Mesendoderm (in vitro differentiated cells): ENCODE measurements around the gene TCN2.

Source experiments
- DNase-seq: peaks from one replicate; pipeline ENCODE4 v3.0.0; 2013
- H2AK5ac ChIP-seq: 2 replicates; pipeline ENCODE4 v1.6.1; 2013; ENCODE audit warnings: low read length, inconsistent platforms
- H2BK120ac ChIP-seq: 2 replicates; pipeline ENCODE4 v1.6.1; 2013; ENCODE audit warnings: low read depth, mild to moderate bottlenecking, low read length, moderate library complexity, mixed read lengths
- H2BK15ac ChIP-seq: replicated peaks from 2 replicates; pipeline ENCODE4 v1.6.1; 2013; ENCODE audit warnings: low read depth, mild to moderate bottlenecking, moderate library complexity
- H2BK5ac ChIP-seq: 2 replicates; pipeline ENCODE4 v1.6.1; 2013; ENCODE audit warnings: low read length, inconsistent platforms
- H3K18ac ChIP-seq: 2 replicates; pipeline ENCODE4 v1.6.1; 2013; ENCODE audit warnings: mild to moderate bottlenecking, low read length, mixed read lengths
- H3K23ac ChIP-seq: one replicate; pipeline ENCODE4 v1.6.1; 2013; ENCODE audit warnings: low read length
- H3K27ac ChIP-seq: 2 replicates; pipeline ENCODE4 v1.5.1; 2013; ENCODE audit warnings: low read depth, mild to moderate bottlenecking, inconsistent platforms, low read length, moderate library complexity
- H3K27me3 ChIP-seq: 2 replicates; pipeline ENCODE4 v1.6.1; 2013; ENCODE audit warnings: low read length, control low read depth, mild to moderate bottlenecking, inconsistent platforms; ENCODE audit not compliant: insufficient read depth, poor library complexity
- H3K36me3 ChIP-seq: 2 replicates; pipeline ENCODE4 v1.6.1; 2013; ENCODE audit warnings: low read length, inconsistent platforms; ENCODE audit not compliant: control insufficient read depth, insufficient read depth
- H3K4ac ChIP-seq: one replicate; pipeline ENCODE4 v1.6.1; 2013; ENCODE audit warnings: low read depth, mild to moderate bottlenecking, low read length, moderate library complexity
- H3K4me1 ChIP-seq: 2 replicates; pipeline ENCODE4 v1.6.1; 2013; ENCODE audit warnings: low read depth, low read length, inconsistent platforms; ENCODE audit not compliant: control insufficient read depth
- H3K4me2 ChIP-seq: 2 replicates; pipeline ENCODE4 v1.6.1; 2013; ENCODE audit warnings: low read length
- H3K4me3 ChIP-seq: 2 replicates; pipeline ENCODE4 v1.5.1; 2013; ENCODE audit warnings: mild to moderate bottlenecking, low read length
- H3K56ac ChIP-seq: one replicate; pipeline ENCODE4 v1.6.1; 2013; ENCODE audit warnings: low read length
- H3K79me1 ChIP-seq: 2 replicates; pipeline ENCODE4 v1.6.1; 2013; ENCODE audit warnings: low read length, inconsistent platforms
- H3K79me2 ChIP-seq: 2 replicates; pipeline ENCODE4 v1.6.1; 2013; ENCODE audit warnings: mild to moderate bottlenecking, low read length; ENCODE audit not compliant: control insufficient read depth, insufficient read depth
- H3K9ac ChIP-seq: 2 replicates; pipeline ENCODE4 v1.6.1; 2013; ENCODE audit warnings: low read length, inconsistent platforms
- H4K5ac ChIP-seq: one replicate; pipeline ENCODE4 v1.6.1; 2013; ENCODE audit warnings: low read length
- H4K8ac ChIP-seq: one replicate; pipeline ENCODE4 v1.6.1; 2013; ENCODE audit warnings: low read depth, mild to moderate bottlenecking, control low read depth, low read length, moderate library complexity
- WGBS: extraction: QIAGEN DNeasy Blood & Tissue Kit; methylation state at CpG from one replicate; pipeline ENCODE4 v1.1.7; 2013; ENCODE audit warnings: low lambda C conversion rate, missing lambda C conversion rate; ENCODE audit not compliant: insufficient coverage; ENCODE audit errors: extremely low coverage; 5-methylcytosine and 5-hydroxymethylcytosine counted together

The TCN2 gene

GRCh38 chr22:30607300-30607930, 441 bp downstream of the TCN2 start:
- no peaks in the 10 kb centered on the region for H3K79me2 ChIP-seq
- H3K4ac ChIP-seq = peak overlapping the region; percentile 93
- no peak overlapping the region for H4K5ac ChIP-seq
- H4K8ac ChIP-seq = no peak overlapping the region
- no peak overlapping the region for H2BK15ac ChIP-seq
- no peak overlapping the region for H3K23ac ChIP-seq
- no peaks in the 10 kb centered on the region for H3K27me3 ChIP-seq
- peak overlapping the region; percentile 25 for H3K4me2 ChIP-seq
- no peak for DNase-seq
- H3K36me3 ChIP-seq = no peaks in the 10 kb centered on the region
- peak overlapping the region; percentile 65 for H3K9ac ChIP-seq
- H3K4me3 ChIP-seq = no peak overlapping the region
- H2BK120ac ChIP-seq = peak overlapping the region; percentile 80
- no peaks in the 10 kb centered on the region for H3K79me1 ChIP-seq
- peak overlapping the region; percentile 89 for H3K56ac ChIP-seq
- H3K27ac ChIP-seq = peak overlapping the region; percentile 91
- no peak overlapping the region for H2BK5ac ChIP-seq
- peaks cover 4% of the 10 kb centered on the region for H3K4me1 ChIP-seq
- H2AK5ac ChIP-seq = no peak overlapping the region
- H3K18ac ChIP-seq = peak overlapping the region; percentile 88
- WGBS = no CpG with 5 or more reads among the region's 7 CpGs

- Histone ChIP-seq H2AK5ac (no peak overlapping the region), H3K9ac (peak overlapping the region; percentile 24), H3K4me1 (peaks cover 4% of the 10 kb centered on the region), H3K79me1 (no peaks in the 10 kb centered on the region), H3K27ac (no peak overlapping the region), H2BK15ac (peak overlapping the region; percentile 41), H2BK5ac (no peak overlapping the region), H3K4me3 (no peak overlapping the region), H3K56ac (no peak overlapping the region), H2BK120ac (peak overlapping the region; percentile 80), H4K5ac (no peak overlapping the region), H3K36me3 (no peaks in the 10 kb centered on the region), H3K18ac (peak overlapping the region; percentile 88), H3K23ac (no peak overlapping the region), H4K8ac (no peak overlapping the region), H3K4me2 (no peak overlapping the region), H3K79me2 (no peaks in the 10 kb centered on the region), H3K4ac (peak overlapping the region; percentile 93), H3K27me3 (no peaks in the 10 kb centered on the region)
- no CpG with 5 or more reads among the region's 7 CpGs for WGBS
- no peak for DNase-seq
These were observed 965 bp downstream of the TCN2 start for GRCh38 chr22:30607939-30608338.

GRCh38 chr22:30609260-30610185, 2.5 kb downstream of the TCN2 start:
- no peaks in the 10 kb centered on the region for H3K79me1 ChIP-seq
- H2AK5ac ChIP-seq = no peak overlapping the region
- peak overlapping the region; percentile 0 for H3K27ac ChIP-seq
- H4K5ac ChIP-seq = no peak overlapping the region
- peaks cover 4% of the 10 kb centered on the region for H3K4me1 ChIP-seq
- H2BK120ac ChIP-seq = no peak overlapping the region
- H3K23ac ChIP-seq = no peak overlapping the region
- H2BK15ac ChIP-seq = no peak overlapping the region
- peak overlapping the region; percentile 3 for H3K9ac ChIP-seq
- H3K36me3 ChIP-seq = no peaks in the 10 kb centered on the region
- peak overlapping the region; percentile 19 for H3K56ac ChIP-seq
- H4K8ac ChIP-seq = no peak overlapping the region
- H3K4me2 ChIP-seq = no peak overlapping the region
- peak overlapping the region; percentile 5 for H3K4ac ChIP-seq
- no peak overlapping the region for H3K18ac ChIP-seq
- H3K4me3 ChIP-seq = no peak overlapping the region
- no peaks in the 10 kb centered on the region for H3K27me3 ChIP-seq
- no CpG with 5 or more reads among the region's 17 CpGs for WGBS
- DNase-seq = peak; percentile 86
- no peaks in the 10 kb centered on the region for H3K79me2 ChIP-seq
- H2BK5ac ChIP-seq = no peak overlapping the region

GRCh38 chr22:30610299-30610698, 3.3 kb downstream of the TCN2 start:
- Histone ChIP-seq H3K23ac (no peak overlapping the region), H2AK5ac (no peak overlapping the region), H3K4me3 (no peak overlapping the region), H4K5ac (no peak overlapping the region), H4K8ac (no peak overlapping the region), H3K4ac (no peak overlapping the region), H3K56ac (peak overlapping the region; percentile 34), H2BK5ac (no peak overlapping the region), H3K9ac (no peak overlapping the region), H2BK120ac (no peak overlapping the region), H3K79me2 (no peaks in the 10 kb centered on the region), H3K36me3 (no peaks in the 10 kb centered on the region), H3K27me3 (no peaks in the 10 kb centered on the region), H3K4me1 (peaks cover 4% of the 10 kb centered on the region), H2BK15ac (no peak overlapping the region), H3K18ac (no peak overlapping the region), H3K79me1 (no peaks in the 10 kb centered on the region), H3K27ac (no peak overlapping the region), H3K4me2 (no peak overlapping the region)
- WGBS = no CpG with 5 or more reads among the region's 7 CpGs
- DNase-seq = no peak

- Histone ChIP-seq H3K23ac (no peak overlapping the region), H3K4me1 (peaks cover 2% of the 10 kb centered on the region), H3K4ac (no peak overlapping the region), H3K9ac (no peak overlapping the region), H3K36me3 (no peaks in the 10 kb centered on the region), H3K27ac (no peak overlapping the region), H2BK120ac (no peak overlapping the region), H4K8ac (no peak overlapping the region), H3K18ac (no peak overlapping the region), H4K5ac (no peak overlapping the region), H3K79me1 (no peaks in the 10 kb centered on the region), H2AK5ac (no peak overlapping the region), H3K4me3 (no peak overlapping the region), H3K79me2 (no peaks in the 10 kb centered on the region), H3K56ac (no peak overlapping the region), H3K4me2 (no peak overlapping the region), H2BK15ac (no peak overlapping the region), H3K27me3 (no peaks in the 10 kb centered on the region), H2BK5ac (no peak overlapping the region)
- WGBS = no CpG with 5 or more reads among the region's 3 CpGs
- no peak for DNase-seq
These were observed 4.2 kb downstream of the TCN2 start for GRCh38 chr22:30611197-30611596.
